Mucosa of stomach (tissue), 1 donor: ENCODE results near the gene BRIP1.
"Not testable (repeated sequence)": the region's sequence is repeated elsewhere in the genome, so short reads cannot be mapped to it uniquely, and the experiment has no call there.

ENCODE experiments used
- H3K27me3 ChIP-seq: one replicate; pipeline ENCODE4 v1.7.0; 2013; ENCODE audit warnings: mild to moderate bottlenecking, low read length; ENCODE audit not compliant: control insufficient read depth, insufficient read depth
- H3K36me3 ChIP-seq: one replicate; pipeline ENCODE4 v1.7.0; 2013; ENCODE audit warnings: low read length; ENCODE audit not compliant: control insufficient read depth, insufficient read depth
- H3K4me1 ChIP-seq: one replicate; pipeline ENCODE4 v1.7.0; 2013; ENCODE audit warnings: mild to moderate bottlenecking, low read length; ENCODE audit not compliant: control insufficient read depth, insufficient read depth
- H3K4me3 ChIP-seq: one replicate; pipeline ENCODE4 v1.7.0; 2013; ENCODE audit warnings: low read length
- H3K9ac ChIP-seq: one replicate; pipeline ENCODE4 v1.7.0; 2013; ENCODE audit warnings: mild to moderate bottlenecking, low read length, moderate library complexity
- H3K9me3 ChIP-seq: one replicate; pipeline ENCODE4 v1.7.0; 2013; ENCODE audit warnings: mild to moderate bottlenecking, low read length, moderate library complexity; ENCODE audit not compliant: control insufficient read depth
- donor health status: Pancreatic carcinoma.

BRIP1 gene

GRCh38 chr17:61789872-61790271 is 73.5 kb downstream of the BRIP1 start:
- no peak overlapping the region for H3K4me3 ChIP-seq
- no peaks in the 10 kb centered on the region for H3K9me3 ChIP-seq
- no peaks in the 10 kb centered on the region for H3K27me3 ChIP-seq
- no peak overlapping the region for H3K9ac ChIP-seq
- no peaks in the 10 kb centered on the region for H3K4me1 ChIP-seq
- H3K36me3 ChIP-seq = no peaks in the 10 kb centered on the region

GRCh38 chr17:61786088-61786487 is 77.2 kb downstream of the BRIP1 start:
- no peak overlapping the region for H3K9ac ChIP-seq
- no peaks in the 10 kb centered on the region for H3K36me3 ChIP-seq
- no peaks in the 10 kb centered on the region for H3K4me1 ChIP-seq
- no peaks in the 10 kb centered on the region for H3K9me3 ChIP-seq
- H3K27me3 ChIP-seq = no peaks in the 10 kb centered on the region
- H3K4me3 ChIP-seq = no peak overlapping the region

GRCh38 chr17:61784510-61784909 is 78.8 kb downstream of the BRIP1 start:
- H3K4me1 ChIP-seq = no peaks in the 10 kb centered on the region
- H3K36me3 ChIP-seq = no peaks in the 10 kb centered on the region
- no peak overlapping the region for H3K4me3 ChIP-seq
- H3K9ac ChIP-seq = no peak overlapping the region
- no peaks in the 10 kb centered on the region for H3K27me3 ChIP-seq
- H3K9me3 ChIP-seq = no peaks in the 10 kb centered on the region

- no peaks in the 10 kb centered on the region for H3K27me3 ChIP-seq
- no peak overlapping the region for H3K9ac ChIP-seq
These were observed 79.6 kb downstream of the BRIP1 start for GRCh38 chr17:61783556-61784304.

GRCh38 chr17:61783120-61783519 is 80.2 kb downstream of the BRIP1 start:
- H3K36me3 ChIP-seq = no peaks in the 10 kb centered on the region
- H3K27me3 ChIP-seq = no peaks in the 10 kb centered on the region
- H3K4me3 ChIP-seq = no peak overlapping the region
- no peaks in the 10 kb centered on the region for H3K4me1 ChIP-seq
- no peaks in the 10 kb centered on the region for H3K9me3 ChIP-seq
- H3K9ac ChIP-seq = no peak overlapping the region

More at GRCh38 chr17:61783556-61784304, 79.6 kb downstream of the BRIP1 start:
- no peaks in the 10 kb centered on the region for H3K36me3 ChIP-seq
- H3K4me3 ChIP-seq = no peak overlapping the region
- H3K9me3 ChIP-seq = no peaks in the 10 kb centered on the region
- no peaks in the 10 kb centered on the region for H3K4me1 ChIP-seq

- no peaks in the 10 kb centered on the region for H3K9me3 ChIP-seq
- no peaks in the 10 kb centered on the region for H3K4me1 ChIP-seq
- no peaks in the 10 kb centered on the region for H3K27me3 ChIP-seq
- H3K9ac ChIP-seq = no peak overlapping the region
- H3K4me3 ChIP-seq = no peak overlapping the region
- H3K36me3 ChIP-seq = no peaks in the 10 kb centered on the region
These were observed 80.6 kb downstream of the BRIP1 start for GRCh38 chr17:61782683-61783082.

- Histone ChIP-seq H3K9me3 (no peaks in the 10 kb centered on the region), H3K4me1 (no peaks in the 10 kb centered on the region), H3K9ac (no peak overlapping the region), H3K4me3 (no peak overlapping the region), H3K27me3 (no peaks in the 10 kb centered on the region), H3K36me3 (no peaks in the 10 kb centered on the region)
These were observed 88.0 kb downstream of the BRIP1 start for GRCh38 chr17:61775364-61775763.

- Histone ChIP-seq H3K9ac (no peak overlapping the region), H3K4me3 (no peak overlapping the region), H3K27me3 (no peaks in the 10 kb centered on the region), H3K36me3 (no peaks in the 10 kb centered on the region), H3K4me1 (no peaks in the 10 kb centered on the region), H3K9me3 (no peaks in the 10 kb centered on the region)
These were observed 88.6 kb downstream of the BRIP1 start for GRCh38 chr17:61774724-61775123.

- not testable (repeated sequence) for H3K4me3 ChIP-seq, H3K36me3 ChIP-seq, H3K9me3 ChIP-seq, H3K27me3 ChIP-seq, H3K9ac ChIP-seq, H3K4me1 ChIP-seq
These were observed 89.2 kb downstream of the BRIP1 start for GRCh38 chr17:61774087-61774486.

GRCh38 chr17:61770752-61771533 is 92.4 kb downstream of the BRIP1 start:
- H3K36me3 ChIP-seq = no peaks in the 10 kb centered on the region
- no peaks in the 10 kb centered on the region for H3K9me3 ChIP-seq
- H3K27me3 ChIP-seq = no peaks in the 10 kb centered on the region
- H3K4me3 ChIP-seq = no peak overlapping the region
- H3K9ac ChIP-seq = no peak overlapping the region
- no peaks in the 10 kb centered on the region for H3K4me1 ChIP-seq

- Histone ChIP-seq H3K36me3 (no peaks in the 10 kb centered on the region), H3K27me3 (no peaks in the 10 kb centered on the region), H3K9me3 (no peaks in the 10 kb centered on the region), H3K4me1 (no peaks in the 10 kb centered on the region), H3K9ac (no peak overlapping the region), H3K4me3 (no peak overlapping the region)
These were observed 93.3 kb downstream of the BRIP1 start for GRCh38 chr17:61770043-61770442.

GRCh38 chr17:61768405-61768804 is 94.9 kb downstream of the BRIP1 start:
- no peak overlapping the region for H3K9ac ChIP-seq
- H3K4me3 ChIP-seq = no peak overlapping the region
- no peaks in the 10 kb centered on the region for H3K9me3 ChIP-seq
- no peaks in the 10 kb centered on the region for H3K36me3 ChIP-seq
- H3K27me3 ChIP-seq = no peaks in the 10 kb centered on the region
- no peaks in the 10 kb centered on the region for H3K4me1 ChIP-seq
